Endothelial cell of umbilical vein (primary cell): ENCODE measurements around the gene GNAQ. TPM values are rescaled to one million over a fixed set of nuclear protein-coding genes. Genes with fewer than 3 reads are reported as not detected.

ENCODE experiments used
- BruUV-seq: library from RNA; stranded (reverse); fragments of 400-500 nt; replicated peaks from 2 replicates; lab custom pipeline; 2021; lab: Mats Ljungman, UMichigan
- CTCF ChIA-PET: fragments of 300-600, 350-600 bp; sonication (Branson Sonifier 250); formaldehyde crosslinking; loops from one replicate; lab custom pipeline; 2021; ENCODE audit warnings: antibody characterized with exemption, inconsistent platforms; lab: Charles Lee
- POLR2A ChIA-PET: fragments of 300-600, 350-600 bp; sonication (Branson Sonifier 250); formaldehyde crosslinking; loops from one replicate; lab custom pipeline; 2021; ENCODE audit warnings: antibody characterized with exemption, inconsistent platforms; lab: Charles Lee
- DNase-seq: peaks from one replicate; pipeline ENCODE4 v3.0.0-alpha.2; 2011; ENCODE audit warnings: low read depth, low spot score
- FAIRE-seq: peaks from 2 replicates; lab custom pipeline; 2011; peaks lifted over from hg19 to GRCh38; lab: Jason Lieb, UNC
- H2AFZ ChIP-seq: 2 replicates; pipeline ENCODE4 v1.6.0; 2012; ENCODE audit warnings: low read depth, low read length, control low read depth, inconsistent platforms
- H3K27ac ChIP-seq: 2 replicates; pipeline ENCODE4 v1.5.1; 2011; ENCODE audit warnings: low read depth, mild to moderate bottlenecking, control low read depth, low read length, moderate library complexity; ENCODE audit not compliant: insufficient read depth
- H3K27me3 ChIP-seq, 2 experiments: 2 replicates each; pipeline versions ENCODE4 v1.6.0 to v1.6.1; 2011; ENCODE audit warnings: low read length in 2 of 2, mixed read lengths in 1 of 2; ENCODE audit not compliant: control insufficient read depth in 2 of 2, insufficient read depth in 2 of 2
- H3K36me3 ChIP-seq, 2 experiments: 2 replicates in 1 of 2; 3 replicates in 1 of 2; pipeline ENCODE4 v1.5.1; 2011; ENCODE audit warnings: low read length in 2 of 2, mild to moderate bottlenecking in 1 of 2, moderate library complexity in 1 of 2; ENCODE audit not compliant: control insufficient read depth in 2 of 2, insufficient read depth in 2 of 2; ENCODE audit errors: extremely low read depth in 1 of 2
- H3K4me1 ChIP-seq: 3 replicates; pipeline ENCODE4 v1.5.1; 2011; ENCODE audit warnings: mild to moderate bottlenecking, low read length; ENCODE audit not compliant: control insufficient read depth, insufficient read depth; ENCODE audit errors: extremely low read depth
- H3K4me2 ChIP-seq: 2 replicates; pipeline ENCODE4 v1.6.1; 2011; ENCODE audit warnings: low read length, control low read depth, mixed read lengths; ENCODE audit not compliant: insufficient read depth
- H3K4me3 ChIP-seq, 3 experiments: fragments of 200-600 bp in 1 of 3; sonication (generic), shearing (Covaris generic) in 1 of 3; replicated peaks in 1 of 3; 2 replicates each; pipeline ENCODE4 v1.5.1; 2011 to 2016; ENCODE audit warnings: control low read depth in 3 of 3, low read length in 3 of 3, mild to moderate bottlenecking in 2 of 3, inconsistent platforms in 1 of 3, low read depth in 1 of 3, moderate library complexity in 1 of 3; ENCODE audit not compliant: insufficient read depth in 1 of 3
- H3K79me2 ChIP-seq: 2 replicates; pipeline ENCODE4 v1.6.0; 2012; ENCODE audit warnings: low read length, inconsistent platforms; ENCODE audit not compliant: control insufficient read depth, insufficient read depth
- H3K9ac ChIP-seq: replicated peaks from 2 replicates; pipeline ENCODE3; 2011; ENCODE audit warnings: low read length, control low read depth; ENCODE audit not compliant: insufficient read depth; ENCODE audit errors: extremely low read depth
- H3K9me1 ChIP-seq: replicated peaks from 3 replicates; pipeline ENCODE4 v1.6.0; 2011; ENCODE audit warnings: mild to moderate bottlenecking, low read length; ENCODE audit not compliant: control insufficient read depth, insufficient read depth; ENCODE audit errors: extremely low read depth
- H3K9me3 ChIP-seq: replicated peaks from 2 replicates; pipeline ENCODE4 v1.5.1; 2012; ENCODE audit warnings: low read length, inconsistent platforms; ENCODE audit not compliant: control insufficient read depth, insufficient read depth
- H4K20me1 ChIP-seq: replicated peaks from 2 replicates; pipeline ENCODE3; 2011; ENCODE audit warnings: mild to moderate bottlenecking, low read length; ENCODE audit not compliant: control insufficient read depth, insufficient read depth; ENCODE audit errors: extremely low read depth
- CTCF ChIP-seq, 2 donors: IDR thresholded peaks; 1 replicate in 1 of 2; 2 replicates in 1 of 2; pipeline ENCODE4 v1.5.1; 2011; ENCODE audit warnings: low read length in 2 of 2, mild to moderate bottlenecking in 2 of 2, moderate library complexity in 2 of 2, control low read depth in 1 of 2, inconsistent platforms in 1 of 2, low read depth in 1 of 2; ENCODE audit not compliant: insufficient read depth in 1 of 2; ENCODE audit errors: extremely low read depth in 1 of 2
- EZH2 ChIP-seq: IDR thresholded peaks from 2 replicates; pipeline ENCODE4 v1.6.1; 2012; ENCODE audit warnings: borderline replicate concordance, low read depth, mild to moderate bottlenecking, moderate library complexity, low read length, inconsistent platforms; ENCODE audit not compliant: severe bottlenecking
- FOS ChIP-seq: IDR thresholded peaks from 2 replicates; pipeline ENCODE4 v1.6.1; 2011; ENCODE audit warnings: mild to moderate bottlenecking, low read length, moderate library complexity, borderline replicate concordance; ENCODE audit not compliant: insufficient read depth
- GATA2 ChIP-seq: IDR thresholded peaks from 2 replicates; pipeline ENCODE4 v1.7.0; 2011; ENCODE audit warnings: low read depth, mild to moderate bottlenecking, moderate library complexity, mixed read lengths, low read length; ENCODE audit not compliant: insufficient read length, insufficient read depth
- JUN ChIP-seq: IDR thresholded peaks from 2 replicates; pipeline ENCODE4 v1.6.1; 2011; ENCODE audit warnings: borderline replicate concordance, low read depth; ENCODE audit not compliant: insufficient read length, insufficient read depth
- MAX ChIP-seq: IDR thresholded peaks from 2 replicates; pipeline ENCODE4 v1.6.1; 2011; ENCODE audit not compliant: insufficient read depth, insufficient read length
- MYC ChIP-seq: IDR thresholded peaks from one replicate; pipeline ENCODE4 v1.6.1; 2011; ENCODE audit warnings: mild to moderate bottlenecking, low read depth, low read length
- POLR2A ChIP-seq: IDR thresholded peaks from 2 replicates; pipeline ENCODE4 v1.6.1; 2012; ENCODE audit warnings: low read depth, mild to moderate bottlenecking, control low read depth, low read length
- POLR2AphosphoS5 ChIP-seq: IDR thresholded peaks from 2 replicates; pipeline ENCODE4 v1.6.1; 2012; ENCODE audit warnings: low read depth, mild to moderate bottlenecking, control low read depth, low read length, moderate library complexity; ENCODE audit not compliant: insufficient read depth
- dilution Hi-C: fragments of 300-500 bp; cut with MboI; formaldehyde crosslinking; loops from one replicate; pipeline ENCODE4 v1.15.0; 2019; ENCODE audit warnings: low sequenced_read_pairs; ENCODE audit not compliant: extremely low pct_ligation_motif_present
- intact Hi-C: fragments of 100-400 bp; cut with micrococcal nuclease; formaldehyde crosslinking; loops from one replicate; pipeline ENCODE4 v1.10.0; 2022
- polyA plus RNA-seq, 4 experiments: library from polyadenylated mRNA; depleted of rRNA in 3 of 4; stranded (reverse) in 3 of 4; unstranded in 1 of 4; fragments of >200 nt; gene quantifications; 2 replicates each; pipeline versions ENCODE4 v1.2.1 to v1.2.3, GENCODE V29; 2011 to 2012; ENCODE audit warnings: missing spikeins in 1 of 4
- total RNA-seq: library from RNA; stranded (reverse); gene quantifications from 2 replicates; pipeline ENCODE4 v1.2.3, GENCODE V29; 2021

Gene GNAQ
- total and polyA plus RNA-seq, 2 donors (not counting 3 experiments of a cell fraction or from before 2014, with no cell fraction given) = 26.1 to 67.3 TPM

GRCh38 chr9:77892955-77893514 lies 138.6 kb downstream of the GNAQ start:
- BruUV-seq = no TSS peak

More at GRCh38 chr9:77892955-77893514, 138.6 kb downstream of the GNAQ start:
- Histone ChIP-seq H3K4me1 (peaks cover 9% of the 10 kb centered on the region), H4K20me1 (no peaks in the 10 kb centered on the region), H3K9me3 (no peaks in the 10 kb centered on the region), H3K36me3 (peaks cover 0 to 2% of the 10 kb centered on the region in 2 experiments), H3K9ac (no peak overlapping the region), H3K9me1 (no peaks in the 10 kb centered on the region), H3K79me2 (peaks cover 7% of the 10 kb centered on the region), H2AFZ (no peak overlapping the region), H3K27ac (no peak overlapping the region), H3K27me3 (no peaks in the 10 kb centered on the region), H3K4me3 (no peak overlapping the region), H3K4me2 (no peak overlapping the region)
- TF ChIP-seq MAX = no peak
- TF ChIP-seq CTCF (IDR thresholded peaks at IDR 0.05; ENCODE audit: extremely low read depth in 1 of 2, insufficient read depth in 1 of 2, low read depth in 1 of 2, low read length in 2 of 2) = no peak
- no peak for TF ChIP-seq JUN
- no peak for TF ChIP-seq EZH2
- TF ChIP-seq POLR2A = no peak
- no peak for TF ChIP-seq GATA2
- TF ChIP-seq MYC = no peak
- no peak for TF ChIP-seq FOS
- TF ChIP-seq POLR2AphosphoS5 = no peak
- CTCF ChIA-PET = interaction anchor here (0.7 to 1.8 kb wide), 5 partner anchors 10 to 84 kb away, joined by 3 to 6 read pairs (median 3); no protein-coding TSS in a partner anchor
- intact Hi-C loops = no loop called here
- POLR2A ChIA-PET = no interaction called here
- FAIRE-seq (no peak), DNase-seq (no peak)
- dilution Hi-C loops = no loop called here
